ENCODE data around the gene CALU.

CALU gene

DNA sequence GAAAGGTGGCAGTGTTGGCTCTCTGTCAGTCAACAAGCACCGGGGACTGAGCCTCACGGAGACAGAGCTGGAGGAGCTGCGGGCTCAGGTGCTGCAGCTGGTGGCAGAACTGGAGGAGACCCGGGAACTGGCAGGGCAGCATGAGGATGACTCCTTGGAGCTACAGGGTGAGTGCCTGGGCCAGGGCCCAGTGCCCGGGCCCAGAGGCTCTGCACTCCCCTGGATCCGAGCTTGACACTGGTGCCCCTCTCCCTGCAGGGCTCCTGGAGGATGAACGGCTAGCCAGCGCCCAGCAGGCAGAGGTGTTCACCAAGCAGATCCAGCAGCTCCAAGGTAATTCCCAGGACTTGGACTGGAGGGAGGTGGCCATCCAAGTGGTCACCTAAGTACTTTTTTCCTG lies 55.3 kb downstream of the CALU start:
- TF ChIP-seq CTCF (IDR thresholded peaks at IDR 0.05; ENCODE audit: low read depth, low read length) = no peak
- no peak for DNase-seq (ENCODE audit: low read depth in 2 of 2)
- no peak overlapping the region for H3K4me3 ChIP-seq (replicated peaks in 1 of 2; ENCODE audit: low read depth in 2 of 2, low read length in 2 of 2)

GRCh38 chr7:128795129-128795528 lies 56.0 kb downstream of the CALU start:
- DNase-seq (ENCODE audit: low read depth in 2 of 2) = no peak
- H3K4me3 ChIP-seq (replicated peaks in 1 of 2; ENCODE audit: low read depth in 2 of 2, low read length in 2 of 2) = no peak overlapping the region
- TF ChIP-seq CTCF (IDR thresholded peaks at IDR 0.05; ENCODE audit: low read depth, low read length) = no peak

DNA sequence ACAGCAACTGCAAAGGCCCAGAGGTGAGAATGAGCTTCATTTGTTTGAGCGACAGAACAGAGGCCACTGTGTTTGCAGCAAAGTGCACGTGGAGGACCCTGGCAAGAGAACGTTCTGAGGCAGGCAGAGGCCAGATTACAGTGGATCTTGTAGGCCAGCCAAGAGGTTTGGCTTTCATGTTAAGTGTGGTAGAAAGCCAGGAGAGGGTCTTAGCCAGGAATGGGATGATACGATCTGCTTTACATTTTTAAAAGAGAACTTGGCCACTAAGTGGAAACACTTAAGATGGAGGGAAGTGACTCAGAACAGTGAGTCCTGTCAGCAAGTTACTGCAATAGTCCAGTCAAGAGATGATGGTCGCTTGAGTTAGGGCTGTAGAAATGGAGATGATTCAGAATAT lies 57.2 kb downstream of the CALU start:
- no peak overlapping the region for H3K4me3 ChIP-seq (replicated peaks in 1 of 2; ENCODE audit: low read depth in 2 of 2, low read length in 2 of 2)
- no peak for TF ChIP-seq CTCF (IDR thresholded peaks at IDR 0.05; ENCODE audit: low read depth, low read length)
- peak; percentile 70 to 95 for DNase-seq (ENCODE audit: low read depth in 2 of 2)

- no peak for TF ChIP-seq CTCF (IDR thresholded peaks at IDR 0.05; ENCODE audit: low read depth, low read length)
- no peak overlapping the region for H3K4me3 ChIP-seq (replicated peaks in 1 of 2; ENCODE audit: low read depth in 2 of 2, low read length in 2 of 2)
- no peak for DNase-seq (ENCODE audit: low read depth in 2 of 2)
Measured at GRCh38 chr7:128799451-128799850, 60.3 kb downstream of the CALU start.

DNA sequence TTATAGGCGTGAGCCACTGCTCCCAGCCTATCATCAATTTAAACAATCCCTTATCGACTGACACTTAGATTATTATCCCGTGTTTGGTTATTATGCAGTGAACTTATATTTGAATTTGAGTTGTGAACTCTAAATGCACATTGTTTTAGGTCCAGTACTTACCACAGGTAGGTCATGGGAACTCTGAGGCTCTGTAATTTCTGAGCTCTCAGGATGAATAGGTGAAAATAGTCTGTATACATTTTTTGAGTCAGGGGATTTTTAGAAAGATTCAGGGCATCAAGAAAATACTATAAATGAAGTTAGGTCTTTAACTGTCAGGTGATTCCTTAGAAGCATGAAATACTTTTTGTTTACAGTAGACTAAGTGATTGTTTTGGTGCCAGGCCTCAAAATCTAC lies 61.4 kb downstream of the CALU start:
- no peak for DNase-seq (ENCODE audit: low read depth in 2 of 2)
- no peak overlapping the region for H3K4me3 ChIP-seq (replicated peaks in 1 of 2; ENCODE audit: low read depth in 2 of 2, low read length in 2 of 2)
- no peak for TF ChIP-seq CTCF (IDR thresholded peaks at IDR 0.05; ENCODE audit: low read depth, low read length)

GRCh38 chr7:128801003-128801402 lies 61.8 kb downstream of the CALU start:
- DNase-seq (ENCODE audit: low read depth in 2 of 2) = no peak
- TF ChIP-seq CTCF (IDR thresholded peaks at IDR 0.05; ENCODE audit: low read depth, low read length) = no peak
- H3K4me3 ChIP-seq (replicated peaks in 1 of 2; ENCODE audit: low read depth in 2 of 2, low read length in 2 of 2) = no peak overlapping the region

DNA sequence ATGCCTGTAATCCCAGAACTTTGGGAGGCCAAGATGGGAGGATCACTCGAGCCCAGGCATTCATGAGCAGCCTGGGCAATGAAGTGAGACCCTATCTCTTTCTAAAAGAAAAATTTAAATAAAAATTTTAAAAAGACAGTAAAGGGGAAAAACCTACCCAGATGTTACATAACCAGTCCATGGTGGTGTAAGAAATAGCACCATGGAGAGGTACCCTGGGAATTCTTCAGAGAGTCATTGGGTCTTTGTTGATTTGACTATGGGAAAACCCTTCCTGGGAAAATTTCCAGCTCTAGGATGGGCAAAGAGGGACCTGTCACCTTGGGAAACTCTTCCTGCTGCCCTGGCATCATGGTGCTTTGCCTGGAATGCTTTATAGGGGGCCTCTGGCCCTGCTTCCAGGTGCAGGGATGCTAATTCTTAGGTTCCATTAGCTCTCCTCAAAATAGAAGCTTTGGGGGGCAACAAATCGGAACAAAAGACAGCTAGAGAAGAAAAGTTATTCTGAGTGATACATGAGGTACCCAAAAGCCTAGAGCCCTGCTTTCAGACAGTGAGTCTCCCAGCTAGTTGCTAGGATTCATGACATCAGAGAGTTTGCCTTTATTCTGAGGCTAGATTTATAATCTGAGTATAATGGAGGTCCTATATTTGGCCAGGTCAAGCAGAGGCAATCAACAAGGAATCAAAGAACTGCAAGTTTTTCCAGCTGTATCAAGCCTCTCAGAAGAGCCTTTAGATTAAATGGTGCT lies 62.7 kb downstream of the CALU start:
- no peak for TF ChIP-seq CTCF (IDR thresholded peaks at IDR 0.05; ENCODE audit: low read depth, low read length)

More for the DNA sequence above, 62.7 kb downstream of the CALU start:
- no peak for DNase-seq (ENCODE audit: low read depth in 2 of 2)
- no peak overlapping the region for H3K4me3 ChIP-seq (replicated peaks in 1 of 2; ENCODE audit: low read depth in 2 of 2, low read length in 2 of 2)
